H1 (cell line): Measurements from ENCODE around the gene IARS2. TPM values are rescaled to one million over a fixed set of nuclear protein-coding genes. Genes with fewer than 3 reads are reported as not detected.

Experiments
- POLR2A ChIP-seq, 2 experiments: IDR thresholded peaks; 1 replicate in 1 of 2; 2 replicates in 1 of 2; pipeline ENCODE4 v1.6.1; 2011; ENCODE audit warnings: low read depth in 2 of 2, low read length in 2 of 2, mild to moderate bottlenecking in 2 of 2; ENCODE audit errors: control extremely low read depth in 1 of 2
- POLR2AphosphoS5 ChIP-seq: IDR thresholded peaks from 2 replicates; pipeline ENCODE4 v1.6.1; 2011; ENCODE audit warnings: low read depth, low read length
- RFX5 ChIP-seq: IDR thresholded peaks from 2 replicates; pipeline ENCODE4 v1.6.1; 2011; ENCODE audit warnings: low read depth, low read length, improper control_type of control experiment, borderline replicate concordance
- SP2 ChIP-seq: IDR thresholded peaks from 2 replicates; pipeline ENCODE4 v1.6.1; 2012; ENCODE audit warnings: mild to moderate bottlenecking, low read length, inconsistent platforms
- polyA plus RNA-seq, 7 experiments: library from polyadenylated mRNA; depleted of rRNA in 3 of 7; stranded (reverse) in 5 of 7; unstranded in 2 of 7; fragments of >200 nt in 5 of 7; fragments of 200-250 nt in 2 of 7; gene quantifications; 1 replicate in 5 of 7; 2 replicates in 1 of 7; 4 replicates in 1 of 7; pipeline versions ENCODE4 v1.2.1 to v1.2.3, GENCODE V29; 2011 to 2013; ENCODE audit warnings: missing spikeins in 2 of 7, mixed read lengths in 2 of 7
- total RNA-seq: library from RNA; stranded (reverse); fragmentation: NEBNext Ultra II Directional; extraction: Animal tissue kit (Norgen Biotek cat#: 25700); gene quantifications from 2 replicates; pipeline ENCODE4 v1.2.1, GENCODE V29; 2021

IARS2 gene
- total and polyA plus RNA-seq, 2 of the 8 experiments (the other 6 are each of a cell fraction or from before 2014, with no cell fraction given) = 15.0 to 69.8 TPM

GRCh38 chr1:220137019-220137786 is 43.3 kb downstream of the IARS2 start (continued):
- no peak for TF ChIP-seq SP2
- no peak for TF ChIP-seq POLR2AphosphoS5
- no peak for TF ChIP-seq POLR2A (IDR thresholded peaks at IDR 0.05; ENCODE audit: control extremely low read depth in 1 of 2, low read depth in 2 of 2, low read length in 2 of 2)
- TF ChIP-seq RFX5 = no peak
